K562 (cell line): ENCODE results near the gene SERPINE1. TPM values are rescaled to one million over a fixed set of nuclear protein-coding genes. Genes with fewer than 3 reads are reported as not detected.

Source experiments
- ATF1 ChIP-seq, 2 experiments: fragments of 450-650 bp in 1 of 2; IDR thresholded peaks; 2 replicates each; pipeline ENCODE4 v1.6.1; 2016; ENCODE audit warnings: missing compliant biosample characterization in 1 of 2, missing genetic modification characterization in 1 of 2
- BRF2 ChIP-seq: IDR thresholded peaks from 3 replicates; pipeline ENCODE4 v1.6.1; 2011; ENCODE audit warnings: borderline replicate concordance, mild to moderate bottlenecking; ENCODE audit not compliant: insufficient read length, insufficient read depth
- DMBX1 ChIP-seq: fragments of 250-450 bp; sonication (Bioruptor Pico); IDR thresholded peaks from 2 replicates; pipeline ENCODE4 v1.8.0; 2022; ENCODE audit warnings: inconsistent platforms, mild to moderate bottlenecking, moderate library complexity, borderline replicate concordance
- E2F6 ChIP-seq, 2 experiments: IDR thresholded peaks; 2 replicates each; pipeline ENCODE4 v1.6.1; 2011; ENCODE audit warnings: borderline replicate concordance in 1 of 2, control low read depth in 1 of 2, low read depth in 1 of 2, low read length in 1 of 2, mild to moderate bottlenecking in 1 of 2, mixed read lengths in 1 of 2, moderate library complexity in 1 of 2; ENCODE audit not compliant: insufficient read depth in 1 of 2, insufficient read length in 1 of 2, poor library complexity in 1 of 2, severe bottlenecking in 1 of 2; ENCODE audit errors: extremely low read depth in 1 of 2
- FIP1L1 ChIP-seq: fragments of 200-400 bp; formaldehyde crosslinking; IDR thresholded peaks from 2 replicates; pipeline ENCODE4 v1.6.1; 2018; ENCODE audit warnings: mild to moderate bottlenecking, low read depth, low read length; ENCODE audit not compliant: poor library complexity, severe bottlenecking
- FOXA3 ChIP-seq, 2 experiments: fragments of 450-650 bp in 1 of 2; sonication (generic) in 1 of 2; formaldehyde crosslinking; IDR thresholded peaks in 1 of 2; conservative IDR thresholded peaks in 1 of 2; 2 replicates each; pipeline versions ENCODE4 v1.4.0 to v1.8.0; 2020 to 2022; ENCODE audit warnings: mild to moderate bottlenecking in 2 of 2, missing genetic modification reagents in 1 of 2
- GATAD2A ChIP-seq: fragments of 450-650 bp; IDR thresholded peaks from 2 replicates; pipeline ENCODE4 v1.6.1; 2017
- L3MBTL2 ChIP-seq: fragments of 450-650 bp; IDR thresholded peaks from 2 replicates; pipeline ENCODE4 v1.6.1; 2016; ENCODE audit warnings: mild to moderate bottlenecking, moderate library complexity
- PPARD ChIP-seq: fragments of 250-450 bp; sonication (Bioruptor Pico); IDR thresholded peaks from 2 replicates; pipeline ENCODE4 v1.8.0; 2022; ENCODE audit warnings: inconsistent platforms, mild to moderate bottlenecking, moderate library complexity
- SMARCB1 ChIP-seq: IDR thresholded peaks from 2 replicates; pipeline ENCODE4 v1.6.1; 2011; ENCODE audit warnings: improper control_type of control experiment, low read depth; ENCODE audit not compliant: insufficient read length
- SMARCE1 ChIP-seq: fragments of 450-650 bp; IDR thresholded peaks from 2 replicates; pipeline ENCODE4 v1.7.1; 2016; ENCODE audit warnings: mild to moderate bottlenecking
- TAF7 ChIP-seq: fragments of 450-650 bp; IDR thresholded peaks from 2 replicates; pipeline ENCODE4 v1.6.1; 2016; ENCODE audit warnings: missing genetic modification characterization, missing compliant biosample characterization
- ZEB2 ChIP-seq: fragments of 450-650 bp; IDR thresholded peaks from 2 replicates; pipeline ENCODE4 v1.6.1; 2016
- ZNF699 ChIP-seq: fragments of 250-450 bp; sonication (Bioruptor Pico); IDR thresholded peaks from 2 replicates; pipeline ENCODE4 v1.8.0; 2021; ENCODE audit warnings: mild to moderate bottlenecking, moderate library complexity; ENCODE audit not compliant: insufficient replicate concordance
- polyA plus RNA-seq, 8 experiments: library from polyadenylated mRNA; depleted of rRNA in 4 of 8; stranded (reverse) in 5 of 8; unstranded in 3 of 8; fragments of >200 nt; fragmentation: Nextera tagmentation in 2 of 8; fragmentation: Illumina TruSeq in 1 of 8; extraction: Ambion mirVana in 2 of 8; extraction: Trizol in 1 of 8; gene quantifications; 2 replicates each; pipeline versions ENCODE4 v1.2.1 to v1.2.3, GENCODE V29; 2011 to 2014; ENCODE audit warnings: inconsistent platforms in 1 of 8, missing spikeins in 1 of 8
- total RNA-seq, 7 experiments: library from RNA; depleted of rRNA in 6 of 7; stranded (reverse); fragments of >200 nt in 6 of 7; fragmentation: Illumina TruSeq in 2 of 7; extraction: Trizol in 2 of 7; gene quantifications; 2 replicates each; pipeline versions ENCODE4 v1.2.1 to v1.2.3, GENCODE V29; 2011 to 2021; ENCODE audit warnings: low replicate concordance in 1 of 7
- TF ChIP-seq, protein P1 (sequence below): fragments of 250-450 bp; sonication (Bioruptor Pico); IDR thresholded peaks from 2 replicates; pipeline ENCODE4 v1.8.0; 2022; ENCODE audit warnings: inconsistent platforms
- TF ChIP-seq, protein P2 (sequence below): fragments of 250-450 bp; sonication (Bioruptor Pico); IDR thresholded peaks from 2 replicates; pipeline ENCODE4 v1.4.0; 2020

SERPINE1 gene
- total and polyA plus RNA-seq, 9 of the 15 experiments (the other 6 are each of a cell fraction or from before 2014, with no cell fraction given), result 0.22 to 4.8 (median 0.91) TPM

DNA sequence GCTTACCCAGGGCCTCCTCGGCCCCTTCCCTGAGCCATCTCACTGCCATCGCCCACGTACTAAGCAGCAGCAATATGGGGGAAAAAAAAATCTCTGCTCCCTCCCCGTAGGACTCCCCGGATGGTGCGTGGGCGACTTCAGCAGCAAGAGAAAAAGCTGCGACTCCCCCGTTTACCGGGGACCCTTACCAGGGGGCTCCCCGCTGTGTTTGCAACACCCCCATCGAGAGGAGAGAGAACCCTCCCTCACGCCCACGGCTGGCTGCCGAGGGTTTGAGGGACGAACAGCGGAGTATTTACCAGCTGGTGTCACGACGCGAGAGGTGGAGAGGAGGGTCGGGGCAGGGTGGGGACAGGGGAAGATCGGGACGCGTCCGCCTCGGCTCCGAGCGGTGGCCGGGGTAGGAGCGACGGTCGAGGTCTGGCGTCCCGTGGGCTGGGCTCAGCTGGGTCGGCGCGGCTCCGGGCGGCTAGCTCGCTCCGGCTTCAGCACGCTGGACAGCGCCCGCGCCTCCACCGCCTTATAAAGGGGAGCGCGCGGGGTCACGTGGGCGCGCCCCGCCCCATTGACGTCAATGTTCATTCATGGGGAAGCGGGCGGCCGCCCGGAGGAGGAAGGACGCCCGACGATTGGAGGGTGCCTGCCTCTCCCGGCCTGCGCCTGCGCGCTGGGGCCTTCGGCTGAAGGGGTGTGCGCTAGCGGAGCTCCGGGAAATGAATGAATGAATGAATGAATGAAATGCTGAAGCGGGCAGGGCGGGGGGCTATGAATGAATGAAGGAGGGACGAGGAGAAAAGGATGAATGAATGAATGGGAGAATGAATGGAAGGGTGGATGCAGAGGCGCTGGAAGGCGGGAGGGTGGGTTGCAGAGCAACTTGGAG lies 38.4 kb downstream of the SERPINE1 start, which contains the start of gene VGF (continued):
- TF ChIP-seq BRF2 (no peak), DMBX1 (peak; percentile 88; the same call in 1 of the 2 replicates), E2F6 (IDR thresholded peaks at IDR 0.05; ENCODE audit: borderline replicate concordance in 1 of 2, extremely low read depth in 1 of 2, insufficient read depth in 1 of 2, insufficient read length in 1 of 2, low read depth in 1 of 2, low read length in 1 of 2, poor library complexity in 1 of 2, severe bottlenecking in 1 of 2) (peak; percentile 30 to 84), FIP1L1 (peak; percentile 90), FOXA3 (CRISPR knock-in tag; conservative IDR thresholded peaks at IDR 0.05 in 1 of 2, IDR thresholded peaks at IDR 0.05 in 1 of 2) (peak in 1 of 2 experiments; percentile 82; a peak in 1 of 4 replicates), SMARCE1 (no peak), TAF7 (no peak), GATAD2A (no peak), L3MBTL2 (peak; percentile 60; the same call in 1 of the 2 replicates), ATF1 (CRISPR knock-in tag; IDR thresholded peaks at IDR 0.05) (peak; percentile 44), ATF1 (tag; IDR thresholded peaks at IDR 0.05) (peak; percentile 94), ZEB2 (no peak), PPARD (CRISPR knock-in tag) (no peak), ZNF699 (CRISPR knock-in tag) (no peak), SMARCB1 (no peak)
- TF ChIP-seq, protein P1, sequence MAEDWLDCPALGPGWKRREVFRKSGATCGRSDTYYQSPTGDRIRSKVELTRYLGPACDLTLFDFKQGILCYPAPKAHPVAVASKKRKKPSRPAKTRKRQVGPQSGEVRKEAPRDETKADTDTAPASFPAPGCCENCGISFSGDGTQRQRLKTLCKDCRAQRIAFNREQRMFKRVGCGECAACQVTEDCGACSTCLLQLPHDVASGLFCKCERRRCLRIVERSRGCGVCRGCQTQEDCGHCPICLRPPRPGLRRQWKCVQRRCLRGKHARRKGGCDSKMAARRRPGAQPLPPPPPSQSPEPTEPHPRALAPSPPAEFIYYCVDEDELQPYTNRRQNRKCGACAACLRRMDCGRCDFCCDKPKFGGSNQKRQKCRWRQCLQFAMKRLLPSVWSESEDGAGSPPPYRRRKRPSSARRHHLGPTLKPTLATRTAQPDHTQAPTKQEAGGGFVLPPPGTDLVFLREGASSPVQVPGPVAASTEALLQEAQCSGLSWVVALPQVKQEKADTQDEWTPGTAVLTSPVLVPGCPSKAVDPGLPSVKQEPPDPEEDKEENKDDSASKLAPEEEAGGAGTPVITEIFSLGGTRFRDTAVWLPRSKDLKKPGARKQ (CRISPR knock-in tag), result no peak
- TF ChIP-seq, protein P2, sequence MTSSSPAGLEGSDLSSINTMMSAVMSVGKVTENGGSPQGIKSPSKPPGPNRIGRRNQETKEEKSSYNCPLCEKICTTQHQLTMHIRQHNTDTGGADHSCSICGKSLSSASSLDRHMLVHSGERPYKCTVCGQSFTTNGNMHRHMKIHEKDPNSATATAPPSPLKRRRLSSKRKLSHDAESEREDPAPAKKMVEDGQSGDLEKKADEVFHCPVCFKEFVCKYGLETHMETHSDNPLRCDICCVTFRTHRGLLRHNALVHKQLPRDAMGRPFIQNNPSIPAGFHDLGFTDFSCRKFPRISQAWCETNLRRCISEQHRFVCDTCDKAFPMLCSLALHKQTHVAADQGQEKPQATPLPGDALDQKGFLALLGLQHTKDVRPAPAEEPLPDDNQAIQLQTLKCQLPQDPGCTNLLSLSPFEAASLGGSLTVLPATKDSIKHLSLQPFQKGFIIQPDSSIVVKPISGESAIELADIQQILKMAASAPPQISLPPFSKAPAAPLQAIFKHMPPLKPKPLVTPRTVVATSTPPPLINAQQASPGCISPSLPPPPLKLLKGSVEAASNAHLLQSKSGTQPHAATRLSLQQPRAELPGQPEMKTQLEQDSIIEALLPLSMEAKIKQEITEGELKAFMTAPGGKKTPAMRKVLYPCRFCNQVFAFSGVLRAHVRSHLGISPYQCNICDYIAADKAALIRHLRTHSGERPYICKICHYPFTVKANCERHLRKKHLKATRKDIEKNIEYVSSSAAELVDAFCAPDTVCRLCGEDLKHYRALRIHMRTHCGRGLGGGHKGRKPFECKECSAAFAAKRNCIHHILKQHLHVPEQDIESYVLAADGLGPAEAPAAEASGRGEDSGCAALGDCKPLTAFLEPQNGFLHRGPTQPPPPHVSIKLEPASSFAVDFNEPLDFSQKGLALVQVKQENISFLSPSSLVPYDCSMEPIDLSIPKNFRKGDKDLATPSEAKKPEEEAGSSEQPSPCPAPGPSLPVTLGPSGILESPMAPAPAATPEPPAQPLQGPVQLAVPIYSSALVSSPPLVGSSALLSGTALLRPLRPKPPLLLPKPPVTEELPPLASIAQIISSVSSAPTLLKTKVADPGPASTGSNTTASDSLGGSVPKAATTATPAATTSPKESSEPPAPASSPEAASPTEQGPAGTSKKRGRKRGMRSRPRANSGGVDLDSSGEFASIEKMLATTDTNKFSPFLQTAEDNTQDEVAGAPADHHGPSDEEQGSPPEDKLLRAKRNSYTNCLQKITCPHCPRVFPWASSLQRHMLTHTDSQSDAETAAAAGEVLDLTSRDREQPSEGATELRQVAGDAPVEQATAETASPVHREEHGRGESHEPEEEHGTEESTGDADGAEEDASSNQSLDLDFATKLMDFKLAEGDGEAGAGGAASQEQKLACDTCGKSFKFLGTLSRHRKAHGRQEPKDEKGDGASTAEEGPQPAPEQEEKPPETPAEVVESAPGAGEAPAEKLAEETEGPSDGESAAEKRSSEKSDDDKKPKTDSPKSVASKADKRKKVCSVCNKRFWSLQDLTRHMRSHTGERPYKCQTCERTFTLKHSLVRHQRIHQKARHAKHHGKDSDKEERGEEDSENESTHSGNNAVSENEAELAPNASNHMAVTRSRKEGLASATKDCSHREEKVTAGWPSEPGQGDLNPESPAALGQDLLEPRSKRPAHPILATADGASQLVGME (CRISPR knock-in tag), result no peak
